Activated B cell treated with CpG ODN at 0.5 μM for 24 hours (primary cell): ENCODE results near the gene TIMM29. TPM values are rescaled to one million over a fixed set of nuclear protein-coding genes. Genes with fewer than 3 reads are reported as not detected.

Experiments used
- ATAC-seq: fragments of 200-7000 bp; cut with Tn5 transposase; one replicate; pipeline ENCODE4 v1.10.0; 2021; ENCODE audit warnings: low read depth, mild to moderate bottlenecking, moderate library complexity
- CTCF ChIA-PET: fragments of 350-600 bp; sonication (Branson Sonifier 250); formaldehyde crosslinking; loops from one replicate; lab custom pipeline; 2021; ENCODE audit warnings: antibody characterized with exemption; lab: Charles Lee
- POLR2A ChIA-PET: fragments of 350-600 bp; sonication (Branson Sonifier 250); formaldehyde crosslinking; loops from one replicate; lab custom pipeline; 2021; ENCODE audit warnings: antibody characterized with exemption; lab: Charles Lee
- DNase-seq: peaks from one replicate; pipeline ENCODE4 v3.0.0; 2022
- H3K27ac Mint-ChIP-seq: one replicate; pipeline ENCODE4 v1.8.0; 2020; ENCODE audit warnings: mixed read lengths
- H3K27me3 Mint-ChIP-seq: one replicate; pipeline ENCODE4 v1.8.0; 2021; ENCODE audit warnings: mixed read lengths
- H3K36me3 Mint-ChIP-seq: one replicate; pipeline ENCODE4 v1.8.0; 2021; ENCODE audit warnings: low read depth, mixed read lengths
- H3K4me1 Mint-ChIP-seq: one replicate; pipeline ENCODE4 v1.8.0; 2021; ENCODE audit warnings: mixed read lengths
- H3K4me3 Mint-ChIP-seq: one replicate; pipeline ENCODE4 v1.8.0; 2020; ENCODE audit warnings: mild to moderate bottlenecking, mixed read lengths
- H3K9me3 Mint-ChIP-seq: one replicate; pipeline ENCODE4 v1.8.0; 2020; ENCODE audit warnings: mixed read lengths
- intact Hi-C: fragments of 100-400 bp; cut with micrococcal nuclease; formaldehyde crosslinking; loops from one replicate; pipeline ENCODE4 v1.15.1; 2024
- total RNA-seq: library from RNA; stranded (reverse); gene quantifications from 2 replicates; pipeline ENCODE4 v1.2.3, GENCODE V29; 2022
- TF ChIP-seq, protein P1 (sequence below): fragments of 200-600 bp; IDR thresholded peaks from one replicate; pipeline ENCODE4 v1.8.0; 2022; ENCODE audit warnings: antibody characterized with exemption, mild to moderate bottlenecking

Gene TIMM29
- total RNA-seq, 1 donor from 2014 or later, result 19.5 TPM

DNA sequence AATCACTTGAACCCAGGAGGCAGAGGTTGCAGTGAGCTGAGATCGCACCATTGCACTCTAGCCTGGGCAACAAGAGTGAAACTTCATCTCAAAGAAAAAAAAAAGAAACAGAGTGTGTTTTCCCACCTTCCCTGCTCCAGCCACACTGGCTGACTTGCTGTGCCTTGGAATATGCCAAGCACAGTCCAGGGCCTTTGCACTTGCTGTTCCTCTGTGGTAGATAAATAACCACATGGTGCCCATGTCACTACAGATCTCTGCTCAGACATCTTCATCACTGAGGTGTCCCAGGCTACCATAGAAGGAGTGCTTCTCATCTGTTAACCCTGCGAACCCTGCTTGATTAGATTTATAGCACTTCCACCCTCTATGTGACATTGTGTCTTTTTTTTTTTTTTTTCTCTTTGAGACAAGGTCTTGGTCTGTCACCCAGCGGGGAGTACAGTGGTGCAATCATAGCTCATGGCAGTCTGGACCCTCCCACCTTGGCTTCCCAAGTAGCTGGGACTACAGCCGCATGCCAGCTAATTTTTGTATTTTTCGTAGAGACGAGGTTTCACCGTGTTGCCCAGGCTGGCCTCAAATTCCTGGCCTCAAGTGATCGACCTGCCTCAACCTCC lies 42.6 kb downstream of the TIMM29 start:
- no peaks in the 10 kb centered on the region for H3K27me3 Mint-ChIP-seq
- no peak for DNase-seq
- H3K27ac Mint-ChIP-seq, result no peak overlapping the region
- no peaks in the 10 kb centered on the region for H3K9me3 Mint-ChIP-seq
- POLR2A ChIA-PET, result interaction anchor here (1.8 kb wide), 1 partner anchor 10 kb away, joined by 12 read pairs; the partner anchor contains the start of gene SMARCA4
- CTCF ChIA-PET, result no interaction called here
- no peak for ATAC-seq
- no peak overlapping the region for H3K4me3 Mint-ChIP-seq
- intact Hi-C loops, result no loop called here
- peaks cover 1% of the 10 kb centered on the region for H3K36me3 Mint-ChIP-seq
- TF ChIP-seq, protein P1, sequence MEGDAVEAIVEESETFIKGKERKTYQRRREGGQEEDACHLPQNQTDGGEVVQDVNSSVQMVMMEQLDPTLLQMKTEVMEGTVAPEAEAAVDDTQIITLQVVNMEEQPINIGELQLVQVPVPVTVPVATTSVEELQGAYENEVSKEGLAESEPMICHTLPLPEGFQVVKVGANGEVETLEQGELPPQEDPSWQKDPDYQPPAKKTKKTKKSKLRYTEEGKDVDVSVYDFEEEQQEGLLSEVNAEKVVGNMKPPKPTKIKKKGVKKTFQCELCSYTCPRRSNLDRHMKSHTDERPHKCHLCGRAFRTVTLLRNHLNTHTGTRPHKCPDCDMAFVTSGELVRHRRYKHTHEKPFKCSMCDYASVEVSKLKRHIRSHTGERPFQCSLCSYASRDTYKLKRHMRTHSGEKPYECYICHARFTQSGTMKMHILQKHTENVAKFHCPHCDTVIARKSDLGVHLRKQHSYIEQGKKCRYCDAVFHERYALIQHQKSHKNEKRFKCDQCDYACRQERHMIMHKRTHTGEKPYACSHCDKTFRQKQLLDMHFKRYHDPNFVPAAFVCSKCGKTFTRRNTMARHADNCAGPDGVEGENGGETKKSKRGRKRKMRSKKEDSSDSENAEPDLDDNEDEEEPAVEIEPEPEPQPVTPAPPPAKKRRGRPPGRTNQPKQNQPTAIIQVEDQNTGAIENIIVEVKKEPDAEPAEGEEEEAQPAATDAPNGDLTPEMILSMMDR, result no peak
- peaks cover 56% of the 10 kb centered on the region for H3K4me1 Mint-ChIP-seq

DNA sequence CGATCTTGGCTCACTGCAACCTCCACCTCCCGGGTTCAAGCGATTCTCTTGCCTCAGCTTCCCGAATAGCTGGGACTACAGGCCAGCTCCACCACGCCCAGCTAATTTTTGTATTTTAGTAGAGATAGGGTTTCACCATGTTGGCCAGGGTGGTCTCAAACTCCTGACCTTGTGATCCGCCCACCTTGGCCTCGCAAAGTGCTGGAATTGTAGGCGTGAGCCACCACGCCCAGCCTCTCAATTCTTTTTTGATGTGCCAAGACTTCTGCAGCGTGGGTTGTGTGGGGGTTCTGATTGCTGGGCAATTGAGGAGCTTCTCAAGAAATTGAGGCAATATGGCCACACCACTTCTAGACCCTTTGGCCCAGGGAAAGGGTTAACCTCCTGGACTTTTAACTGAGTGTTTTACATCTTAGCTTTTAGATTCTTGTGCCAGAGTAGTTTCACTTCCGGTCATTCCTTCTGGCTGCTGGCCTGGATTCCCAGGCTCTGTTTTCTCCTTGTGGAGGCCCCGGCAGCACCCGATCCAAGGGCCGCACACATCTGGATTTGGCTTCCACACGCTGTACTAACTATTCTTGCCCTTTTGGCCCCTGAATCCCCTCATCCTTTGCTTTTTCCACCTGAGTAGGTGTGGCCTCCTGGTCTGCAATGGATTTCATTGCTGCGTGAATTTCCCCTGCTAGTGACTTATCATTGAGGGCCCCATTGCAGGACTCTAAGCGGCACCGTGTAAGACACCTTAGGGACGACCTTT lies 46.9 kb downstream of the TIMM29 start:
- ChIA-PET CTCF (no interaction called here), POLR2A (interaction anchor here (0.6 kb wide), 1 partner anchor 17 kb away, joined by 5 read pairs; no protein-coding TSS in a partner anchor)
- peaks cover 43% of the 10 kb centered on the region for H3K4me1 Mint-ChIP-seq
- no peak for DNase-seq
- no peak for ATAC-seq
- no peak overlapping the region for H3K27ac Mint-ChIP-seq
- no peaks in the 10 kb centered on the region for H3K9me3 Mint-ChIP-seq
- no peak overlapping the region for H3K4me3 Mint-ChIP-seq
- TF ChIP-seq, protein P1, result no peak
- no peaks in the 10 kb centered on the region for H3K27me3 Mint-ChIP-seq
- intact Hi-C loops, result no loop called here
- peaks cover 1% of the 10 kb centered on the region for H3K36me3 Mint-ChIP-seq

GRCh38 chr19:10976131-10976892 lies 47.7 kb downstream of the TIMM29 start:
- H3K4me3 Mint-ChIP-seq, result no peak overlapping the region
- H3K9me3 Mint-ChIP-seq, result no peaks in the 10 kb centered on the region
- intact Hi-C loops, result no loop called here
- CTCF ChIA-PET, result no interaction called here
- POLR2A ChIA-PET, result no interaction called here
- TF ChIP-seq, protein P1, result no peak
- no peak overlapping the region for H3K27ac Mint-ChIP-seq
- no peak for DNase-seq
- H3K27me3 Mint-ChIP-seq, result no peaks in the 10 kb centered on the region
- peaks cover 45% of the 10 kb centered on the region for H3K4me1 Mint-ChIP-seq
- H3K36me3 Mint-ChIP-seq, result peaks cover 3% of the 10 kb centered on the region
- no peak for ATAC-seq

GRCh38 chr19:10977742-10978092 lies 49.1 kb downstream of the TIMM29 start:
- TF ChIP-seq, protein P1, result no peak
- H3K27me3 Mint-ChIP-seq, result no peaks in the 10 kb centered on the region
- intact Hi-C loops, result no loop called here
- H3K9me3 Mint-ChIP-seq, result no peaks in the 10 kb centered on the region
- peaks cover 6% of the 10 kb centered on the region for H3K36me3 Mint-ChIP-seq
- peaks cover 40% of the 10 kb centered on the region for H3K4me1 Mint-ChIP-seq
- DNase-seq, result no peak
- H3K27ac Mint-ChIP-seq, result no peak overlapping the region
- no peak for ATAC-seq
- no peak overlapping the region for H3K4me3 Mint-ChIP-seq
- ChIA-PET CTCF (no interaction called here), POLR2A (no interaction called here)

Other genes with a start within 250 kb of the TIMM29 start
- 69.4 and 74.9 TPM in 2 replicates for gene QTRT1, start 227.4 kb upstream of the TIMM29 start, total RNA-seq
- gene DNM2, start 210.7 kb upstream of the TIMM29 start, total RNA-seq, result 220 and 257 TPM in 2 replicates
- gene TMED1, start 92.6 kb upstream of the TIMM29 start, total RNA-seq, result 11.9 and 15.7 TPM in 2 replicates
- gene C19orf38, start 80.4 kb upstream of the TIMM29 start, total RNA-seq, result 0.62 and 1.0 TPM in 2 replicates
- gene CARM1, start 57.3 kb upstream of the TIMM29 start, total RNA-seq, result 32.3 and 39.1 TPM in 2 replicates
- 23.0 and 23.9 TPM in 2 replicates for gene YIPF2, start 172 bp upstream of the TIMM29 start, total RNA-seq
- gene SMARCA4, start 32.2 kb downstream of the TIMM29 start, total RNA-seq, result 85.1 and 93.6 TPM in 2 replicates
- 20.9 and 24.1 TPM in 2 replicates for gene LDLR, start 160.7 kb downstream of the TIMM29 start, total RNA-seq
- gene SPC24, start 227.0 kb downstream of the TIMM29 start, total RNA-seq, result 0.98 and 1.3 TPM in 2 replicates